Measurements from ENCODE around the gene SUSD1.

DNA sequence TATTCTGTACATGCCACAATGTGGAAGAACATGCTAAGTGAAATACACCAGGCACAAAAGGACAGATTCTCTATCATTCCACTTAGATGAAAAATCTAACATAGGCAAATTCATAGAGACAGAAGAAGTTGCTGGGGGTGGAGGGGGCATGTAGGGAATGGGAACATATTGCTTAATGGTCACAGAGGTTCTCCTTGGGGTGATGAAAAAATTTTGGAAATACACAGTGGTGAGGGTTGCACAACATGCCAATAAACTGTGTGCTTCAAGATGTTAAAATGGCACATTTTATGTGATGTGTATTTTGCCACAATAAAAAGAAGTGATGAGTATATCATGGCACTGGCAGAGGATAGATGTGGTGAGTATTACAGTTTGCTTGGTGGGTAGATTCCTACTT is 111.9 kb downstream of the SUSD1 start:
- TF ChIP-seq EZH2phosphoT487 (IDR thresholded peaks at IDR 0.05; ENCODE audit: insufficient read depth, low read depth) (no peak), EZH2 (IDR thresholded peaks at IDR 0.05; ENCODE audit: insufficient read depth, poor library complexity, severe bottlenecking) (no peak)
